ENCODE measurements around the gene AGK.

AGK gene, protein sequence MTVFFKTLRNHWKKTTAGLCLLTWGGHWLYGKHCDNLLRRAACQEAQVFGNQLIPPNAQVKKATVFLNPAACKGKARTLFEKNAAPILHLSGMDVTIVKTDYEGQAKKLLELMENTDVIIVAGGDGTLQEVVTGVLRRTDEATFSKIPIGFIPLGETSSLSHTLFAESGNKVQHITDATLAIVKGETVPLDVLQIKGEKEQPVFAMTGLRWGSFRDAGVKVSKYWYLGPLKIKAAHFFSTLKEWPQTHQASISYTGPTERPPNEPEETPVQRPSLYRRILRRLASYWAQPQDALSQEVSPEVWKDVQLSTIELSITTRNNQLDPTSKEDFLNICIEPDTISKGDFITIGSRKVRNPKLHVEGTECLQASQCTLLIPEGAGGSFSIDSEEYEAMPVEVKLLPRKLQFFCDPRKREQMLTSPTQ

DNA sequence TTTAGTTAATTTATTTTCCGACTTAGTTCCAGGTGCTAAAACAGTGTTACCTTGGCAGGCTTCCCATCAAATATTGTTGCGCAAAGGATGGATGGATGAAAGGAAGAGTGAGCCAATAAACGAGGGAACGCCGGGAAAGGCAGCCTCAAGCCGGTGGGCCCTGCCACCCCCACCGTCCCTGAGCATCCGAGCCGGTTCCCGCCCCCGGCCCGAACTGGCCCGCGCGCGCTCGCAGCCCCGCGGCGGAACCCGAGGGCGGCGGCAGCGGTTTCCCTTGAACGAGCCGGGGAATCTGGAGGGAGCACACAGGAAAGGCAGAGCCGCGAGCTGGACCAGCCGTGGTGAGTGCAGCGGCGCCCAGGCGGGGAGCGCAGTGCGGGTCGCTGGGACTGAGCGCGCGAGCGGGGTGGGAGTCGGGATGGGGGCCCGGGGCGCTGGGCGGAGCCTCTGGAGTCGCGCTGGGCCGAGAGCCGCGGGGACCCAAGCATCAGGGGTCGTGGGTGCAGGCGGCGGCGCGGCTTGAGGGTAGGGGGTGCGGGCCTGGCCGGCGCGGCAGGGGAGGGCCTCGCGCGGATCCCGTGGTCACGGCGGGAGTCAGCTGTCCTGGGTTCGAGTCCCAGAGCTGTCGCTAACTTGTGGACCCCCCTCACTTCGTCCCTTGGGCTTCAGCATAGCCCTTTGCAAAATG is at the start of gene AGK:
AGK (plus strand) TSS at position 317 of the 688 bp plus-strand sequence. CDS start 4,057 bp downstream, outside the sequence.
- peak; percentile 32 for DNase-seq

DNA sequence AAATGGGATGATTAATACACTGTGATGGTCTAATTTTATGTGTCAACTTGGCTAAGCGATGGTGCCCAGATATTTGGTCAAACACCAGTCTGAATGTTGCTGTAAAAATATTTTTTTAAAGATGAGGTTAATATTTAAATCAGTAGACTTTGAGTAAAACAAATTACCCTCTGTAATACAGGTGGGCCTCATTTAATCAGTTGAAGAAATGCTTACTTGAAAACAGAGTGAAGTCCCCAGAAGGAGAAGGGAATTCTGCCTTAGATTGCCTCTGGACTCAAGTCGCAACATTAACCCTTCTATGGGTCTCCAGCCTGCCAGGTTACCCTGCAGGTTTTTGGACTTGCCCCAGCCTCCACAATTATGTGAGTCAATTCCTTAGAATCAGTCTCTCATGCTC is 49.8 kb upstream of the AGK start:
- no peak for DNase-seq

DNA sequence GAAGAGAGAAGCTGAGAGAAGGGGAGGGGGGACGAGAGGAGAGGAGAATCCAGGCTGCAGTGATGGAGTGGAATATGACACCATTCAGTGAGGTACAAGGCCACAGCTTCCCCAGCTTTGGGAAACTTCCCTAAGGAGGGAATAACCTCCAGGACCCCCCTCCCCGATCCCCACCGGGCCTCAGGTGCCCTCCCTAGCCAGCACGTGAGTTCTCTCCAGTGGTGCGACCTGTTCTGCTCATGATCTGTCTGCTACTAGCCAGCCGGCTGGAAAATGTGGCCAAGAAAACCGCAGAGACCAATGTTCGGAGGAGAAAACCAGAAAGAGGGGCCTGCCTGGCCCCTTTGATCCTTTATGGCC is 39.9 kb upstream of the AGK start:
- DNase-seq: no peak

DNA sequence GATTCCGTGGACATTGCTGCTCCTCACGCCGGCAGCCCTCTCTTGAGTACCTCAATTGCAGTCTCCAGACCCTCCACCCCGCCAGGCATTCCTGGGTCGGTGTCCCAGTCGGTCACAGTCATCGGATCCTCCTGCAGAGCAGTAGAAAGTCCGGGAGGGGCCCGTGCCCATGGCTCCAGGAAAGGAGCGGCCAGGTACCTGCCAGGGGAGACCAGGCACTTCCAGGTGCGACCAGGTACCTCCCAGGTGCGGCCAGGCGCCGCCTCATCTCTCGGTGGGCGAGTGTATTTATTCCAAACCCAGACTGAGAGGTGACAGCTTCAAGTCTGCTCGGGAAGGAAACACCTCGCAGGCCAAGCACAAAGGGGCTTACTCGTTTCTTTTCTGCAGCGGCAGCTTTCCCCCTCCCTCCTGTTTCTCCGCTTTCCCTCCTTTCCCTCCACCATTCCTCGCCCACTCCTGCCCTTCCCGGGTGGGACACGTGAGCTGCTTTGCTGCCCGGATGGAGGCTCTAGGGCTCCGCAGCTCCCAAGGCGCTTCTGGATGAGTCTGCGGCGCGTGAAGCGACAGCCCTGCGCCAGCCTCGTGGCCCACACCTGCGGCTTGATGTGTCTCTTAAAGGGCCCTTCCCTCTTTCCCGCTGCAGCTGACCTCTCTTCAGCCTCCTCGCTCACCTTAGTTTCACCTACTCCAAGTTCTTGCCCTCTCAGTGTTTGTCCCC is 39.4 kb upstream of the AGK start:
- DNase-seq: no peak

DNA sequence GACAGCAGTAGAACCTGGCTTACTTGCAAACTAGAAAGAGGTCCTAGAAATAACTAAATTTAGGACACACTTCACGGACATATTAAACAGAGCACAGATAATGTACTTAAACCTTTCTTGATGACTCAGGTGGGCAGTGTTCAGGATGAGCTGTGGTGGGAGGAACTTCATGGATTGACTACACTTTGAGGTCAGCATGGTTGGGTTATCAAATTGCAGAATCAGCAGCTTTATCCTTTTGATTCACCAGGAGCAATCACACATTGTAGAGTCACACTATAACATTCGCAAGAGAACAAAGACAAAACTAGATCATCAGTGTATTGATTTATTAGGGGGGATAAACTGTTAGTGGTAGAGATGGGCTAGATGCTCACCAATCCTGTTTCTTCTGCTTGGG is 38.6 kb upstream of the AGK start:
- no peak for DNase-seq

DNA sequence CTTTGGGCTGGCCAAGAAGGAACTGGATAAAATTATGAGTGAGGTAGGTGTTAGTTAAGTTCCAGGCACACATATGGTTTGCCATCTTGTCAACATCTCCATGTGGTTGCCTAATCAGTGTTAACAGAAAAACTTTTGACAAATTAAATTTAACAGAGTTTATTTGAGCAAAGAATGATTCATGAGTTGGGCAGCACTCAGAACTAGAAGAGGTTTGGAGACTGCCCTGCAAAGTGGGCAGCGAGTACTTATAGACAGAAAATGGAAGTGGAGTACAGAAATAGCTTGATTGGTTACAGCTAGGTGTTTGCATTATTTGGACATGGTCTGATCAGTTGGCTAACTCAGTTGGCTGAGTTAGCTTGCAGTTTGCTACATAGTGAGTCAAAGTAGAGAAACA is 37.5 kb upstream of the AGK start:
- no peak for DNase-seq

DNA sequence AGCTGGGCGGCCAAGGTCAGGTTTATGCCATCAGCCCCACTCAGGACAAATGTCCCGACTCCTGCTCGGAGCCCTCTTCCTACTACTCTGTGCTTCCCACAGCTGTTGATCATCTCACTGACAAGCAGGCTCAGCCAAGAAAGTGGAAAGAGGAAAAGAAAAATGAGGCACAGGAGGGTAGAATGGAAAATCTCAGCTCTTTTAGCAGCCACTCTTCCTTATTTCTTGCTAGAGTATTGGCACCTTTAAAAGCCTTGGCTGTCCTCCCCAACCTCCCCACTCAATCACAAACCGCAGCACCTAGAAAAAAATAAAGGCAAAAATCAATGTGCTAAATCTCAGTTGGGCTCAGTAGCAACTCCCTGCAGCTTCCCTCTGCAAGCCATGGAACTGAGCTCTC is 35.3 kb upstream of the AGK start:
- DNase-seq: no peak

DNA sequence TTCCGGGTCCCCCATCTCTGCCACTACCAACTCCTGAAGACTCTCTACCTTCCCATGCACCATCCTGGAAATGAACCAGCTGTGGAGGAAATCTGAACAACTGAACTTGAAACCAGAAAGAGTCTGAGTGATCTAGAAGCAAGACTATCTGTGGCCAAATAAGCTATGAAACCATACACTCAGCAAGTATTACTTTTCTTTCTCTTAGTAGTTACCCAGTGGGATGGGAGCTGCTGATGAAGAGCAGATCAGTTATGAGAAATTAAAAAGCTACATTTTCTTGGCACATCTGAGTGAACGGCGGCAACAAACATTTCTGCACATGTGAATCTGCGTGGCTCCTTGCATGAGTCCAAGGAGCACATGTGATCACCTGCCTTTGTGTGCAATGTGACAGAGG is 31.6 kb upstream of the AGK start:
- no peak for DNase-seq

DNA sequence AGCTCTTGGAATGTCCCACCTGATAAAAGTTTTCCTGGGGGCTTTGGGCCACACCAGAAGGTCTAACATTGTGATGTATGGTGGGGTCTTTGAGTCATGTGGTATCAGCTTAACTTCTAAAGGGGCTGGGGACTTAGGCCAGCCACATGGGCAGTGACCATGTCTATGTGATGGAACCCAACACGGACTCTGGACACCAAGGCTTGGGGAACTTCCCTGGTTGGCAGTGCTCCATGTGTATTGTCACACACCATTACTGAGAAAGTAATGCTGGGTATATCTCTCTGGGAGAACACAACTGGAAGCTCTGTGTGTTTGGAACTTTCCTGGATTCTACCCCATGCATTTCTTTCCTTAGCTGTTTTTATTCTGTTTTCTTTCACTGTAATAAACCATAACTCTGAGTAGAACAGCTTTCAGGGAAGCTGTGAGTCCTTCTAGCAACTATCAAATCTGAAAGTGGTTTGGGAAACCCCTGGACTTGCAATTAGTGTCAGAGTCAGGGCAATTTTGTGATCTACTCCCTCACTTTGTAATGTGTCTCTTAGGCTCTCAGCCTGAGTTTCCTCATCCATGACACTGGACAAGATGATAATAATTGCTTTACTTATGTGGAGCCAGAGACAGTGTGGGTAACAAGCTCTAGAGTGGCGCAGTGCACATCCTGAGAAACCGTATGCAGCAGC is 28.4 kb upstream of the AGK start:
- DNase-seq: no peak

DNA sequence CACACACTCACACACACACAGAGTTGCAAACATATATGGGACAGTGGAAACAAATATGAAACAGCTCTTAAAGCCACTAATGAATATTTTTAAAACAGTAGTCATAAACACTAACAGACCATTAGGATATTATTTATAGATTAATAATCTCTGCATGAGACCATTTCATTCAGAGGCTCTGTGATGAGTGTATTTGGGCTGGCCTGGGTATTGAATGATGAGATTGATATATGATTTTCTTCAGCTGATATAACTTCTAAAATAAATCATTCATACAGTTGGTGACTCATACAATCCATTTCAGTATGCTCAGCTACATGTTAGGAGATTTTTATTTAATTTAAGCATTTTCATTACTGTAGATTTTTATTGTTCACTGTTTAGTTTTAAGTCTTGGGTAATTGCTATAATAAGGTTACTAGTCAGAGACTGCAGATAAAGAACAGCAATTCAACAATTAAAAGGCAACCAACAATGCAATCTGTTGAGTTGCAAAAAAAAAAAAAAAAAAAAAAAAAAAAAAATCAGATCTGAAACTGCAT is 25.2 kb upstream of the AGK start:
- no peak for DNase-seq

DNA sequence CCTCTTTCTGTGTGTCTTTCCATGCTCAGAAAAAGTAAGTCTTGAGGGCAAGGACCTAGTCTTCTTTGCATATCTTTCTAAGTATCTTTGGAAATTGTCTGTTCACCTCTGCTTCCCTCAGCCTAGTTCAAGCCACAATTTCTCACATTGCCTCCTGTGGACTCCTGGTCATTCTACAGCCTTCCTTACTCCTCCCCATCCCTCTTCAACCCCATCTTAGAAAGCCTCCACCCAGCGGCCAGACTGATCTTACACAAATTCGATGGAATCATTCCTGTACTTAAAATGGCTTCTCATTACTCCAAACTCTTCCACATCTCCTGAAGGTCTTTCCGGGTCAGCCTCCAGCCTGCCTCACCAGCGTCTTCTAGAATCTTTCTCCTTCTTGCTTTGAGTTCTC is 24.1 kb upstream of the AGK start:
- no peak for DNase-seq

DNA sequence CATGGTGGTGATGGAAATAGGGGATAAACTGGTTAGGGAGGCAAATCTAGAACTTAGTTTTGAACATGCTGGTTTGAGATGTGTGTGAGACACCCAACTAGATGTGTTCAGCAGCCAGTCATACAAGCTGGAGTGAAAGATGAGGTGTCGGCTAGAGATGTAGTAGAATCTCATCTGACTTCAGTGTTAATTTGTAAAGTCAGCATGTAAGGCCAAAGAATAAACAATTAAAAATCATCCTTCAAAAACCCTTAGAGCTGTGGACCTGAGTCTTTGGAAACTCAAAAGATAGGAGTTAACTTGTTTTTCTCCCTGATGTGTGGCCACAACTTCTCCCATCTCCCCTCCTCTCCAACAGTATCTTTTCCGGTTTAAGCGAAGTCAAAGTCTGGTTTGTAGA is 22.8 kb upstream of the AGK start:
- DNase-seq: no peak

DNA sequence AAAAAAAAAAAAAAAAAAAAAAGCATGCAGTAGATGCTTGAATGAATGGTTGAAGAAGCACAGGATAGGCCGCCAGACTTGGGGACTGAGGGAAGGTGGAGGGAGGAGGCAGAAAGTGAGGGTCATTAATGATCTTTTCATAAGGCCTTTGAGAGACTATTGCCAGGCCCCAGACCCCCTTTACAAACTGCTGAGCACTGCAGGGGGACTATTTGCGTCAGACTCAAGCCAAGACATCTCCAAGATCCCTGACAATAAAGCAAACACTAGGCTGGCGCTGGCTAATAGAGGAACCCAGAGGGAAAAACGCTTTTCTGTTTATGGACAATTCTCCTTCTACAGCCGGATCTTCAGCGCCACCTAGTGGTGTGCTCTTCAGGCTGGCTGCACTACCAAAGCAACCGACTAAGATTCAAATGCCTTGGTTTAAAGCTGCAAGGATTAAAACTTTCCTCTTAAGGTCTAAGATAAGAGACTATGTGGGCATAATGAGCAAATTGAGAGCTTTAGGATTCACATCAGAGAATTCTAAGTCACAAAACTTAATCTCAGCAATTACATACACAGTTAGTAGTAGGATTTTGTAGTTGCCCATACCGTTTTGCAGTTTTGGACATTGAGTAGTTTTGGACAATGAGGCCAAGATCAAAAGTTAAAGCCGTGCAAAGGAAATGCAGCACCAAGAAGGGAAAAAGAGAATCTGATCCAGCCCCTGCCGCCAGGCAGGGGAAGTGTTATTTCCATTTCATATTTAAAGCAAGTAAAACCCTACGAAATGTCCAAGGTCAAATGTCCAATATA is 17.9 kb upstream of the AGK start:
- peak; percentile 60 for DNase-seq

DNA sequence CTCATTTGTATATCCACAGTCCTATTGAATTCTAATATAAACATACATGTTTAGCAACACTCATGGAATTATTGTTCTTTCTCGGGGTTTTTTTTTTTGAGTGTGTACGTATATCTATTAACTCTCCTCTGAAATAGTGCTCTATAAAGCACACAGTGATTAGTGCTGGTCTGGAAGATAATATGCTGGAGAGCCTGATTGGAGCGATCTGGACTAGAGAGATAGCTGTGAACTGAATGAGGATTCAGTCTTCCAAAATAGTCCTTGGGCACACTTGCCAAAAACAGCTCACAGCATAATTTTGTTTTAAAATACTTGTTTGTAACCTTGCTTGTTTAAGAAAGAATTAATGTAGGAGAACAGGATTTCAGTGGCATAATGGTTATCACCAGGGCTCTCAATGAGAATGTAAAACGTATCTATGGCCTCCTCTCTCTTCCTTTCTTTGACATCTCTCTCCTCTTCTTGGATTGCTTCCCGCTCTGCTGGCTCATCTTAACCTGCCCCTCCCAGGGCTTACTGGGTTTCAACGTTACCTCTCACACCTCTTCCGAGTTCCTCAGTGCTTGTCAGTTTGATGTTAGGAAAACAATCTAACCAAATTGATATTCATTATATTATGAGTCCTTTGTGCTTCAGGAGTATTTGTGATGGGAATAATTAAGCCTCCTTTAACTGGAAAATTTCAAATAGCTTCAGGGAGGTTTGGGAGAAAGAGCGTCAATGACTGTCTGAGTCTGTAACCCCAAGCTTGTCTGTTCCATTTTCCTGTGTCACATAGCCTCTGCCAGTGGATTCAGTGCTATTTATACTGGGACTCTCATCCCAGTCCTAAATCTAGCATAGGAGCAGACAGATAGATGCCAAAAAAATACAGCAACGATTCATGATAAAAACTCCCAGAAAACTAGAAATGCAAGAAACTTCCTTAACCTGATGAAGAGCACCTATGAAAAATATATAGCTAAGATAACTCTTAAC is 16.2 kb upstream of the AGK start:
- DNase-seq: no peak

DNA sequence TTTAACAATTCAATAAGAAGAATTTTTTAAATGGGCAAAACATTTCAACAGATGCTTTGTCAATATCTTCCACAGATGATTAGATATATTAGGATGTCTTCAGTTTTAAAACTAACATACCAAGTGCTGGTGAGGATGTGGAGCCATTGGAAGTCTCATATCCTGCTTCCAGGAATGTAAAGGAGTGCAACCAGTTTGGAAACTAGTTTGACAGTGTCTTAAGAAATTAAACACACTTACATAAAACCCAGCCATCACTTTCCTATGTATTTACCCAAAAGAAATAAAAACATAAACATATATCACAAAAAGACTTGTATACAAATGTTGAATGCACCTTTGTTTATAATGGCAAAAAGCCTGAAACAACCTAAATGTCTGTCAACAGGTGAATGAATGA is 13.3 kb upstream of the AGK start:
- DNase-seq: no peak

DNA sequence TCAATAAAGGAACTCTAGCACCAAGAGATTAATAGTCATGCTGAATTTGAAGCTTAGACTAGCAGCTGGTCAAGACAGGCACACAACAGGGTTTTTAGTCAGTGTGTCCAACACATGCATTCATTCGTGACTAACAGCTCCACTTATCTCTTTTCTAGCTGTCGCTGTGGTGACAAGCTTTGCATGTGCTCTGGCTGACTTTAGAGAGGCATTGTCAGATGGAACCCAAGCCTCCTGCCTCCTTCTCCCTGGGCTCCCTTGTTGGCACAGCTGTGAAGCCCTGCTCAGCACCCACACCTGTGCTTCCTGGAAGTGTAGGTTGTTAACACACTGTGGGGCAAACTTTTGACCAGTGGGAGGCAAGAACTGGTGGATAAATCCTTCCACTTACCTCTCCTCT is 9.8 kb upstream of the AGK start:
- no peak for DNase-seq

DNA sequence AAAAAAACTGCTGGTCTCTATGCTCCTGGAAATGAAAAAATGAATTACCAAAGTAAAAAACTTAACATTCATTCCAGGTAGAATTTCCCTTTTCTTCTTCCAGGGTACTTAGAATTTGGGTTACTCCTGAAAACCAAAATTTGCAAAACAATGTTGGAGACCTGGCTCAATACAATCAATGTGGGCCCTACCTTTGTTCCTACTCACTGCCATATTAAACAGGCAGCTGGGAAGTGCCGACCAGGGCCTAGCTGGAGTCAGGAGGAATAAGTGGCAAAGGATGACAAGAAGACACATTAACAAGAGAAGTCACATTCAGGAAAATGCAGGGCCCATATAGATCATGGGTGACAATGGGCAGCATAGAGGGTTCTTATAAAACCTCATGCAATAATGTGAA is 6.4 kb upstream of the AGK start:
- no peak for DNase-seq

DNA sequence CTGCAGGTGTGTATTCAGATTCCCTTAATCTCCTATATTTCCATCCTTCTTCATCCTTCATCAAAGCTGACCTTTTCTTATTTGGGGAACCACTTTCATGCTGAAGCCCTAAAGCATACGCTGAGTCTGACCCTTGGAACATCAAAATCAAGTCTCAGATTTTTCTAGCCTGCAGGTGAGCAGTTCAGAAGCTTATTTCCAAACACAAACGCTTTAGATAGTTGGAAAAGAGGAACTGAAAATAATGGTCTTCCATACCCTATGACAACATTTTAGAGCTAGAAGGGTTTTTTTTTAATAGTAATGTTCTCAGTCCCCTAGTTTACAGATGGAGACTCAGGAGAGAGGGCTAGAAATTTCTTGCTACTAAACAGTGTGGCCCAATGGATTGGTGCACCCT is 1.6 kb upstream of the AGK start:
- DNase-seq: no peak

DNA sequence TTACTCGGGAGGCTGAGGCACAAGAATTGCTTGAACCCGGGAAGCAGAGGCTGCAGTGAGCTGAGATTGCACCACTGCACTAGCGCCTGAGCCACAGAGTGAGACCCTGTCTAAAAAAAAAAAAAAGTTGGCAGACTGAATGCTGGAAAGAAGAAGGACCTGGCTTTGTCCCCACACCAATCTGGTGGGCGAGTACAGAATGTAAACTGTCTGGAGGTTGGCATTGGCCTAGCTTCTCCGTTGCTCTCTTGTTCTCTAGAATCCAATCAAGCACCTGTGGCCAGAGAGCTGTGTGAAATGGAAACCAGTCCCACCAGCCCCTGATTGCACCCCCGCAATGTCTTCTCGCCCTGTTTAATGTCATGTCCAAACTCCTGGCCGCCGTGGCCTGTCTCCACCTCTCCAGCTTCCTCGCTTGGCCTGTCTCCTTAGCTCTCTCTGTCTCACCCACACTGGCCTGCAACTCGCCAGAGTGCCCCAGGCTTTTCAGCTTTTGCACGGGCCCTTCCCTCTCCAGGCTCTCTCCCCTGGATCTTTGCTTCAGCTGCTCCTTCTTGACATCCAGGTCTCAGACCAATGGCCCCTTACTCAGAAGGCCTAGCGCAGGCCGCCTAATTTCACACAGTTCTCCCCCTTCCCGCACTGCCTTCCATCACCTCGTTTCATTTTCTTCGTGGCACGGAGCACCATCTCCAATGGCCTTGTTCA is 670 bp upstream of the AGK start:
- DNase-seq: no peak

DNA sequence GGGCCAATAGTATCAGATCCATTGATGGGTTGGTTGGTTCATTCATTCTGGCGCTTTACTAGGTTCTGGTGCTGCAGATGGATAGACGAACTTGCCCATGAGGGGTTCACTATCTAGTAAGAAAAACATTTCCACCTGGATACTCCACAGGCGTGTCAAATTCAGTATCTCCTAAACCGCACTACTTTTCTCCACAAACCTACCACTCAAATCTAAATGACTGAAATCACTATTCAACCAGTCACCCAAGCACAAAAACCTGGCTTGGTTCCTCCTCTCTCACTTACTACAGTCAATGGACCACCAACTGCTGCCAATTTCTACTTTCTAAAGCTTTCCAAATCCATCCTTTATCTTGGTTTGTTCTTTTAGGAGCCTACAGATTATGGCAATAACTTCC is 572 bp downstream of the AGK start:
- no peak for DNase-seq

Data from NCI-H2081 treated with DMSO at 0.1 percent for 48 hours (cell line).